Middle frontal gyrus (tissue), 1 donor: ENCODE results near the gene LCN6.
"Not testable (repeated sequence)": the region's sequence is repeated elsewhere in the genome, so short reads cannot be mapped to it uniquely, and the experiment has no call there.

Experiments
- DNase-seq: peaks from one replicate; pipeline ENCODE4 v3.0.0-alpha.2; 2015; ENCODE audit warnings: low spot score; ENCODE audit errors: extremely low spot score

LCN6 gene

DNA sequence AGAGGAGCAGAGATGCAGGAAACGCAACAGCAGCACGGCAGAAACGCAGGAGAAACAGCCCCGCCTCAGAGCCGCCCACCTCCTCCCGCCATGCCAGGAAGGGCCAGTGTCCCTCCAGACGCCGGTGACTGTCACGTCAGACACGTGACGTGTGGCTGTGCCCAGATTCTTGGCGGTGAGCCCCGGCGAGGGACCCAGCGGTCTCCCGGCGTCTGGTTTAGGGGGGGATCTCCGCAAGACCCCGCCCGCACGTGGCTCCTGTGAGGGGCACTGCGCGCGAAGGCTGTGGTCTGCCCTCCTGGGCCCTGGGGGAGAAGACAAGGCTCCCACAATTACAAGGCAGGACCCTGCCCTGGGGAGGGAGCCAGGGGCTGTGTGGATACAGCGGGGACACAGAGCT, 12.1 kb upstream of the LCN6 start:
- no peak for DNase-seq

DNA sequence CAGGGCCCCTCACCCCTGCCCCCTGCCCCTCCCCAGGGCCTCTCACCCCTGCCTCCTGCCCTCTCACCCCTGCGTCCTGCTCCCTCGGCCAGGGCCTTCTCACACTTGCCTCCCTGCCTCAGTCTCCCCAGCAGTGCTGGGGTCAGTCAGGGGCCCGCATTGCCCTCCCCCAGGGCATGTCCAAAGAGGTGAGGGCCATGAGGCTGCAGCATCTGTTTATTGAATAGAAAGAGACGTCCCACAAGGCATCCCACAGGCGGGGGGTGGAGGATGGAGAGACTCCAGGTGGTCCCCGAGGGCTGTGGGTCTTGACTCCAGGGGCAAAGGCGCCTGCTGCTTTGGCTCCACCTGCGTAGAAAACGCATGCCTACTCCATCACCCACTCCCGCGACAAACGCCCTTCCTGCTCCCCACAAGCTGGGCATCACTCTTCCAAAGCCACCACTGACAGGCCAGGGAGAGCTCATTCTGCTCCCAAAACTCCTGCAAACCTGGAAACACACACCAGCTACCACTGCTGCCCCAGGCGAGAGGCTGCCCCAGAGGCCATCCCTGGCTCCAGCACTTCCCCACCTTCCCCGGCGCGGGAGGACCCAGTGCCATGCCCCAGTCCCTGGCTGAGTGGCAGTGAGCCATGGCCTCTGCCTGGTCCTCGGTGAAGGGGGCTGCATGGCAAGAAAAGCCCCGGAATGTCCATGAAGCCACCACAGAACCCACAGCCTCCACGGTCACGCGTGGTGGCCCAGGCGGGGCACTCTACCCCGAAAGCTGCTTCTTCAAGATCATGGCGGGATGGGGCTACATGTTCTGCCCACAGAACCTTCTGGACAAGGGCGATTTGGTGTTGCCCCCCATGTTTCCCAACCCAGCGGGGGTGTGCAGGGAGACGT, 11.4 kb upstream of the LCN6 start:
- DNase-seq = no peak

DNA sequence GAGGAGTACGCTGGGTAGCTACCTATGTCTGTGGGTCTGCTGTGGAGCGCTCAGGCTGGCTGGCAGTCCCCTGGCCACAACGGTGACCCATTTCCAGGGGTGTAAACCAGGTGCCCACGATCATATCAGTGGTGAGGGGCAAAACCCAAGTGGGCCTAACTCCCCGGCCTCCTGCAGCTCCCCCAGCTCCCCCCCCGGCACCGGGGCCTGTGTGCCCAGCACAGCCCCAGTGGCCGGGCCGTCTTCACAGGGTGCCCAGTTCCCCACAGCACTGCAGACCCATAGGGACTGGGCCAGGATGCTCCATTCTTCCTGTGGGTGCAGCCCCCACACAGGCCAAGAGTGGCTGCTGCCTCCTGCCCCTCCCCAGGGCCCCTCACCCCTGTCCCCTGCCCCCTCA, 10.7 kb upstream of the LCN6 start:
- DNase-seq = no peak

DNA sequence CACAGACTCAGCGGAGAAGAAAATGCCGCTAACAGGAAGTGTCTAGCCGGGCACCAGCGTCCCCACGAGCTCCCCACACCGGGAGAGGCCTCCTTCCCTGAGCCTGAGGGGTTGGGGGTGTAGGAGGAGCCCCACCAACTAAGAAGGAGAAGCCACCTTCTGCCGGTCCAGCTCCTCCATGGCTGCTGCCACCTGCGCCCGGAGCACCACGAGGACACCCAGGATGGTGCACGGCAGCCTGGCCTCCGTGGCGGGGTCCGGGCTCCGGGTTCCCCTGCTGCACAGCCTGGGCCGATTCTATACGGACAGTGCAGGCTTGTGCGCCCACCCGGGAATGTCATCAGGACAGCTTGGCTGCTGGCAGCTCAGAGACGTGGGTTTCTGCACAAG, 9.4 kb upstream of the LCN6 start:
- DNase-seq = no peak

DNA sequence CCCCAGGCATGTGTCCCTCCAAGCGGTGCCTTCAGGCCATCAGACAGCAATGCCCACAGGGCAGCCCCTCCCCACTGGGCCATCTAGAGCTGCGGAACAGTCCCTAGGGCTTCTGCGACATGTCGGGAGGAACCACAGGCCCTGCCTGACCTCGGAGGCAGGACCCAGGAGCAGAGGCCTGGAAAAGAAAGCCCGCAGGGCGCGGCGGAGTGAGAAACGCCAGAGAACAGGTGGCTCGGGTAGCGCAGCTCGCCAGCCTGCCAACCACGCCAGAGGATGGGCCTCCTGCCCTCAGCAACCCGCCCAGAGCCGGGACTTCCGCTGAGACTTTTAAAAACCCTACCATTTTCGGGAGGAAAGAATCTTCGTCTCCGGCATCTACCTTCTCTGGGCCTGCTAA, 9.0 kb upstream of the LCN6 start:
- DNase-seq = no peak

DNA sequence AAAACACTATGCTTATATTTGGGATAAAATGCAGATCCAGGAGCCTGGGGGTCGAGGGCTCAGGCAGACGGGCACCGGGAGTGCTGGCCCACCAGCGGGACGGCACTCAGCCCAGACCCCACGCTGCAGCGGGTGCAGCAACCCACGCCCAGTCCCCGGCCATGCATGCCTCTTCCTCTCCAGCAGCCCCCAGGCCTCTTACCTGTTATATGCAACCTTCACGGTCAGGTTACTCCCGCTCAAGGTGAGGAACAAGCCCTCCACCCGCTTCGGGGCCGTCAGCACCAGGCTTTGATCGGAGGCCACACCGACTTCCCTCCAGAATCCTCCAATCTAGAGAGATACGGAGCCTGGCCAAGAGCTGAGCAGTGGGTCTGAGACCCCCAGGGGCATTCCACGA, 8.5 kb upstream of the LCN6 start:
- DNase-seq = no peak

DNA sequence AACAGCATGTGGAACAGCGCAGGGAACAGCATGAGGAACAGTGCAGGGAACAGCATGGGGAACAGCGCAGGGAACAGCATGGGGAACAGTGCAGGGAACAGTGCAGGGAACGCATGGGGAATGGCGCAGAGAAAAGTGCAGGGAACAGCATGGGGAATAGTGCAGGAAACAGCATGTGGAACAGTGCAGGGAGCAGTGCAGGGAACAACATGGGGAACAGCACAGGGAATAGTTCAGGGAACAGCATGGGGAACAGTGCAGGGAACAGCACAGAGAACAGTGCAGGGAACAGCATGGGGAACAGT, 7.8 kb upstream of the LCN6 start:
- DNase-seq = no peak

DNA sequence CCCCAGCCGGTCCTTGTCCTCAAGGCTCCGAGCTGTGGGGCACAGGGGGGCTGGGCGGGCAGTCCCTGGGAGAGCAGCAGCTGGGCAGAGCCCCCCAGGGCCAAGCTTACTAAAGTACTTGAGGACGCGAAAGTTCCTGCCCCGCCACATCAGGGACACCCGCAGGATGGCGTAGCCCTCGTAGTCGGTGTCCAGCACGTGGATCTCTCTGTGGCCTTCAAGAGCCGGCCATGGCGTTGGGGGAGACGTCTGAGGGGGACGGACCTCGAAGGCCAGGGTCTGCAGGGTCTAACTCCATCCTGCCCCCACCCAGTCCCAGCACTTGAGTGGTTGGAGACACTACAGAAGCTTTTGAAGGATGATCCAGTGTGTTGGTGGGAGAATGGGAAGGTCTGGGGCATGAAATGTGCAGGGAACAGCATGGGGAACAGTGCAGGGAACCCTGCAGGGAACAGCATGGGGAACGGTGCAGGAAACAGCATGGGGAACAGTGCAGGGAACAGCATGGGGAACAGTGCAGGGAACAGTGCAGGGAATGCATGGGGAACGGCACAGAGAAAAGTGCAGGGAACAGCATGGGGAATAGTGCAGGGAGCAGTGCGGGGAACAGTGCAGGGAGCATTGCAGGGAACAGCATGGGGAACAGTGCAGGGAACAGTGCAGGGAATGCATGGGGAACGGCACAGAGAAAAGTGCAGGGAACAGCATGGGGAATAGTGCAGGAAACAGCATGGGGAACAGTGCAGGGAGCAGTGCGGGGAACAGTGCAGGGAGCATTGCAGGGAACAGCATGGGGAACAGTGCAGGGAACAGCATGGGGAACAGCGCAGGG, 7.2 kb upstream of the LCN6 start:
- not testable (repeated sequence) for DNase-seq

DNA sequence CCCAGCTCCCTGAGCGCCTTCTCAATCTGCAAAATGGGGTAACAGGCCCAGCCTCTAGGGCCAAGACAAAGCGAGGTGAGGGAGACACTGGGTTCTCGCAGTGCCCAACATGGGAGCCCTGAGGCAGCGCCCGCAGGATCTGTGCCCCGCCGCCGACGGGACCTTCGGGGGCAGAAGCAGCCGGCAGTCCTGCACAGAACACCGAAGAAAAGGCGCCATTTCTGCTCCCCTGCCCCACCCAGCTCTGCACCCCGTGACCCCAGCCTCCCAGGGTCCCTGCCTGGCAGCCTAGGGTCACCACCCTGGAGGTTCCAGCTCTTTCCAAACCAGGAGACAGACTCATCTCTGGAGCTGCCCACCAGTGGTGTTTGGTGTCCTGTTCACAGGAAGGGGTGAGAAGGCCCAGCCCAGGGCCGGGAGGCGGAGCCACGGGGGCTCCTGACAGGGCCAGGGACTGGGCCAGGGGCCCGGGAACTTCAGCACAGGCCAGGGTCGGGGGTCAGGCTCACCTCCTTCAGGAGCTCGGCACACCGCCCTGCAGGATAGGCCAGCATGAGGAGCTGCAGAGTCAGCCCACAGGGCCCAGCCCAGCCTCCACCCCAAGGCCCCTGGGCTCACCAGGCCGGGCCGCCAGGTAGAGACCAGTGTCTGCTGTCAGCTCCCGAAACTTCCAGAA, 6.4 kb upstream of the LCN6 start:
- no peak for DNase-seq

DNA sequence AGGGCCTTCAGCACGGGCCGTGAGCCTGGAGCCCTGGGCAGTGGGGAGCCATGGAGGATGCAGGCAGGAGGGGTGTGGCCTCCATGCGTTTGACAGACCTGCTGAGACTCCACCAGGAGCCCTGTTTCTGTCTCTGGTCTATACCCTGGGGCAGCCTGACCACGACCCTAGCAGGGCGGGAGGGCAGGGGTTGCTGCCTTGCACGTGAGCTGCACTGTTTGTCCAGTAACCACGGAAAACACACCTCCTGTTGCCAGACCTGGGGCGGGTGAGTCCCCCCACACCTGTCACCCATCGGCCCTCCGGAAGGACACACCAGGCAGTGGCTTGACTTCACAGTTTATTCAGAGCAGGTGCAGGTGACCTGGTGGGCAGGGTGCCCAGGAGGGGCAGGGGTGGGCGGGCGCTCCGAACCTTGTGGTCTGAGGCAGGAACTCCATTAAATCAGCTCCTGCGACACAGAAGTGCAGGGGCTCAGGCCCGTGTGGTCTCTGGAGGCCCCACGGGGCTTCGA, 5.8 kb upstream of the LCN6 start:
- no peak for DNase-seq

DNA sequence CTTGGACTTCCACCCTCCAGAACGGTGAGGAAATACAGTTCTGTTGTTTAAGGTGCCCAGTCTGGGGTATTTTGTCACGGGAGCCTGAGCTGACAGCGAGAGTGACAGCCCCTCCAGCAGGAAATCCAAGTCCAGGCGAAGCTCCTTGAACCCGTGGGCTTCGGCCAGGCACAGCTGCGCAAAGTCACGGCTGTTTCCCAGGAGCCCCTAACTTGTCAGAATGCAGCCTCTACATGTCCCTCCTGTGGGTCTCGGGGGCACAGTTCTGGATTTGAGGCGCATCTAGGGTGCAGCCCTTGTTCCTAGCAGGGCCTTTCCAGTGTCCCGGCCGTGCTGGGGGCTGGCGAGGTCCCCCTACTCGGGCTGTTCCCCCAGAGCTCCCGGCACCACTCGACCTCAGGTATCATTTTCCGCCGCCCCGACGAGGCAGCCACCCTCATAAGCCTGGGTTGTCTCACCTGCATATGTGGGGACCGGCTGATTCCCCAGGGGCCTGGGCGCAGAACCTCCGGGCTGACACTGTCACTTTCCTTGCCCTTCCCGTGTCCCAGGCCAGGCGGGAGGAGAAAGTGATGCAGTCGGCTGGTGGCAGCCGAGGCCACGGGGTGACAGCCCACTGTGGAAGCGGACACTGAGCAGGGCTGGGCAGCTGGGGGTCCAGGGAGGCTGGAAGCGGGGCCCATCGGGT, 5.2 kb upstream of the LCN6 start:
- no peak for DNase-seq

DNA sequence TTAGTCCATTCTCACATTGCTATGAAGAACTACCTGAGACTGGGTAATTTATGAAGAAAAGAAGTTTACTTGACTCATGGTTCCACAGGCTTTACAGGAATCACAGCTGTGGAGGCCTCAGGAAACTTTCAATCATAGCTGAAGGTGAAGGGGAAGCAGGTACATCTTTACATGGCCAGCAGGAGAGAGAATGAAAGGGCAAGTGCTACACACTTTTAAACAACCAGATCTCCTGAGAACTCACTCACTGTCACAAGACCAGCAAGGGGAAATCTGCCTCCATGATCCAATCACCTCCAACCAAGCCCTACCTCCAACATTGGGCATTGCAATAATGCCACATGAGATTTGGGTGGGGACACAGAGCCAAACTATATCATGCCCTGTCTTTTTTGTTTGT, 3.5 kb upstream of the LCN6 start:
- no peak for DNase-seq

DNA sequence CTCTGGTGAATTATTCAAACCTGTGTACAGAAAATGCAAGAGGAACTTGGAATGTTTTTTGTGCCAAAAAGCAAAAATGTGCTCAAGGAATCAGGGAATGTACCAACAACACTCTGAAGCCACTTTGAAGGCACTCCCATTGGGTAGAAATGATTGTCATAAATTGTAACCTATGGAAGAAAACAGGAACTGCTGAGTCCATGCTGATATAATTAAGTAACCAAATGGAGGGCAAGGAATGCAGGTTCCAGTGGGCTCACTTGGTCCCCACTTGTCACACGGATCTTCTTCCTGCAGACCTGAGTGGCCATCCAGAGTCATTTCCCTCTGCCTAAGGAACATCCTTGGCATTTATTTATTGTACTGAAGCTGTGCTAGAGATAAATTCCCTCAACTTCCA, 2.9 kb upstream of the LCN6 start:
- no peak for DNase-seq

DNA sequence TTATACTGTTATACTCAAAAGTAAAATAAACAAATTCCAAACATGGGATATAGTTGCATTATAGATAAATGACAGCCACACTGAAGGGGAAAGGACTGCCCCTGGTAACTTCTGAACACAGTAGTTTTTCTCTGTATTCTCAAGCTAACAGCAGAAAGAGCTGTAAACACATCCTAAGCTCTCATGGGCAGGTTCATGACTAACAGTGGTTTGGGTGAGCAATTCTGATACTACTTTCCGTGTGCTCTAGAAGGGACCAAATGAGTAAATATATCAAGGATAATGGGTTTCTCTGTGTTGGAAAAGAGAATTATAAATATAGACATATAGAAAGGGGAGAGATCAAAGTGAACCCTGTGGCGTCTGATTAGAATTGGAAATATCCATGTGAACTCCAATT, 2.2 kb upstream of the LCN6 start:
- no peak for DNase-seq

DNA sequence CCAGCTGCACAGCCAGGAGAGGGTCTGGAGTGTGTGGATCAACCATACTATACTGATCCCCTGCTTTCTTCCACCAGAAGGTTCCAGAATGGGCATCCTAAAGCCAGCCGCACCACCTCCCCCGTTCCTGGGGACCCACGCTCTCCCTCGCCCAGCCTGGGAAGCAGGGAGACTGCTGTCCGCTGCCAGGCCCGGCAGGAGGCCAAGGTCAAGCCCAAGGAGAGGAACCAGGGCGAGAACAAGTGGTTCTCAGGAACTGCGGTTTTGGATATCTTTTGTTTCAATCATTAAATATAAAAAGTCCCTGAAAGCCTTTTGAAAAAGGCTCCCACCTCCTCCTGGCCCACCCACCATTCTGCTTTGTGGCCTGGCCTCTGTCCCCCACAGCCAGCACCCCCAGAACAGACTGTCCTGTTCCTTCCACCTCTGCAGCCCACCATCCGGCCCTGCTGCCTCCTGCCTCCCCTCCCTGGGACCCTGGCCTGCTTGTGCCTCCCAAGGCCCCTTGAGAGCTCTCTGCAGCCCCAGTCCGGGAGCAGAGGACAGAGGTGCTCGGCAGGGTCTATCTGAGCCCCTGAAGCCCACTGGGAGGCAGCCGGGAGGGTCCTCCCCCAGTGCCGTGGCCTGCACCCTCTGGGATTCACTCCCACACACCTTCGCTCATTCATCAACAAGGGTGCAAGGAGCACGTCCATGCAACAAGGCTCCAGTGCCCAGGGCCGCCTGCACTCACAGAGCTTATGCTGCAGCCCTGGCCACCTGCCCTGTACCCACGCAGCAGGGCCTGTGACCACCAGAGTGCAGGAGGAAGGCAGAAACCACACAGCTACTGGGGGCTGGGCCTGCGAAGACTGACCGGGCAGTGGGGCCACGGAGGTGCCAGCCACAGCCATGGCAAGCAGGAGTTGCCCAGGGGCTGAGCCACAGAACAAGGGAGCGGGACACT, 614 bp upstream of the LCN6 start:
- no peak for DNase-seq

DNA sequence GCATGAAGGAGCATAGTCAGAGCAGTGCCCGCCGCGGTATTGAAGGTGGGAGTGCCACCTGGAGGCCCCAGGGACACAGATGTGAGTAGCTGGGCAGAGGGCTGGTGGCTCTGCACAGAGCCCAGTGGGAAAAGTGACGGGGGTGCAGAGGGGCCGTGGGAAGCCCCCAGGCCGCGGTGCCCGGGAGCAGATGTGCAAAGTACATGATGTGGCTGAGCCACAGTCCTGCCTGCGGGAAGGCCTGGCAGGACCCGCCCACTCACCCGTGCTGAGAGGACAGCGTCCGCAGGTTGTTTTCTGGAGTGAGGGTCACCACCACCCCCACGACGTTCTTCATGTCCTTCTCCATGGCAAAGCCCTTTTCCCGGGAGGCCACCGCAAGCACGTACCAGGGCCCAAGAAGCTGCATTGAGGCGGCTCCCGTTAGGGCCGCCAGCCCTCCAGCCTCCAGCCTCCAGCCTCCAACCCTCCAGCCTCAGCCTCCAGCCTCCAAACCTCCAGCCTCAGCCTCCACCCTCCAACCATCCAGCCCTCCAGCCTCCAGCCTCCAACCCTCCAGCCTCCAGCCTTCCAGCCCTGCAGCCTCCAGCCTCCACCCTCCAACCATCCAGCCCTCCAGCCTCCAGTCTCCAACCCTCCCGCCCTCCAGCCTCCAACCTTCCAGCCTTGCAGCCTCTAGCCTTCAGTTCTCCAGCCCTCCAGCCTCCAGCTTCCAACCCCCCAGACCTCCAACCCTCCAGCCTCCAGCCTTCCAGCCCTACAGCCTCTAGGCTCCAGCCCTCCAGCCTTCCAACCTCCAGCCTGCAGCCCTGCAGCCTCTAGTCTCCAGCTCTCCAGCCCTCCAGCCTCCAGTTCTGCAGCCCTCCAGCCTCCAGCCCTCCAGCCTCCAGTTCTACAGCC, 914 bp downstream of the LCN6 start:
- no peak for DNase-seq

DNA sequence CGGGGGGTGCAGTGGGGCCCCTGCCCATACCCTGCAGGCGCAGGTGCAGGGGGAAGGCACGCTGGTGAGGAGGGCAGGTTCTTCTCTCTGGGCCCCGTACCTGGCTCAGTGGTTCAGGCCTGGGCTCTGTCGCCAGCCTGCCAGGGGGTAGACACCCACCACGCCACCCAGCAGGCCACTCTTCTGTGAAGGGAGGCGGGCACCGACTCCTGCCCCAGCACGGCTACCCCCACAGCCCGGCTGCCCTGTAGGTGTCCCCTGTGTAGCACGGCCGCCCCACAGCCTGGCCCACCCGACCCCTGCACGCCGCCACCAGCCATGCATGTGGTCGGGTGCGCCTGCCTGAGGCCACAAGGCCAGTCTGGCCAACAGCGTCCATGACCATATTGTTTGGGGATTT, 1.7 kb downstream of the LCN6 start:
- DNase-seq = no peak

DNA sequence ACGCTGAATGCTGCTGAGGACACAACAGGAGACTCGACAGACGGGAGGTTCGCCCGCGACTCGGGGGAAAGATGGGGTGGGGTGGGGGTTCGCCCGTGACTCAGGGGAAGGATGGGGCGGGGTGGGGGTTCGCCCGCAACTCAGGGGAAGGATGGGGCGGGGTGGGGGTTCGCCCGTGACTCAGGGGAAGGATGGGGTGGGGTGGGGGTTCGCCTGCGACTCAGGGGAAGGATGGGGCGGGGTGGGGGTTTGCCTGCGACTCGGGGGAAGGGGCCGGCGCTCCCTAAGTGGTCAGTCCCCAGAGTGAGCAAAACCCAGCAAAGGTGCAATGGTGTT, 2.2 kb downstream of the LCN6 start:
- no peak for DNase-seq

DNA sequence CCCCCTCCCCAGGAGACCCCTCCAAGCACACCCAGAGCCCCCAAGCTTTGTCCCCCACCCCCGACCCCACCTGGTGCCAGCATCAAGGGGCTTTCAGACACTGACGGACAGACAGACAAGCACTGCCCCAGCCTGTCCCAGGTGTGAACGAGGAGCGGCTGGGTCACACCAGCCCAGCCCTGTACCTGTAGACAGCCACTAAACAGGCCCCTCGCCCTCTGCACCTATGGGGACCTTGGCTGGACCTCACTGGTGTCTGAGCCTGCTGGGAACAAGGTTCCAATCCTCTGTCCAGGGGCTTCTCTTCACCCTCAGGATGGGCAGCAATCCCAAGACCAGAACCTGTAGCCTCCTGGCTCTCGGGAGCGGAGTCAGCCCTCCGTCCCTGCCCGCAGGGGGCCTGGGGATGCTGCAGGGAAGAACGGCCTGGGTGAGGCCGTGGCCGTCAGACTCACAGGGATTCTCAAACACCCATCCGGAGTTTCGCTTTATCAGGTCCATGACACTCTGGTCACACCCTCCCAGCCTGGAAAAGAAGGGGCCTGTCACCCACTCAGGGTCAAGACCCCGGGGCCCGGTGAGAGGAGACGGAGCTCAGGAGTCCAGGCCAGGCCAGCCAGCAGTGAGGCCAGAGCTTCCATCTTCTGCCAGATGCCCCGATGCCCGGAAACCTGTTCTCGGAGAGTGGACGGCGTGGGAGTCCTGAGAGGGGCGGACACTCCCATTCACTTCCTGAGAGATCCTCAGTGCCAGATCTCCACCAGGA, 2.8 kb downstream of the LCN6 start:
- no peak for DNase-seq
